GM12872 (cell line): ENCODE results near the gene PRIMPOL.

Experiments used
- CTCF ChIP-seq: IDR thresholded peaks from 3 replicates; pipeline ENCODE4 v1.5.1; 2011; ENCODE audit warnings: low read depth, mild to moderate bottlenecking, low read length, moderate library complexity; ENCODE audit not compliant: insufficient read depth

PRIMPOL gene

GRCh38 chr4:184697956-184698355 is 48.4 kb downstream of the PRIMPOL start:
- TF ChIP-seq CTCF = no peak

- no peak for TF ChIP-seq CTCF
These were observed 50.4 kb downstream of the PRIMPOL start for GRCh38 chr4:184699941-184700340.

GRCh38 chr4:184702114-184702513 is 52.6 kb downstream of the PRIMPOL start:
- no peak for TF ChIP-seq CTCF

- no peak for TF ChIP-seq CTCF
These were observed 56.2 kb downstream of the PRIMPOL start for GRCh38 chr4:184705692-184706091.

GRCh38 chr4:184706453-184706852 is 56.9 kb downstream of the PRIMPOL start:
- TF ChIP-seq CTCF = no peak

- no peak for TF ChIP-seq CTCF
These were observed 62.8 kb downstream of the PRIMPOL start for GRCh38 chr4:184712322-184712721.

- TF ChIP-seq CTCF = no peak
These were observed 64.3 kb downstream of the PRIMPOL start for GRCh38 chr4:184713887-184714286.

- no peak for TF ChIP-seq CTCF
These were observed 66.0 kb downstream of the PRIMPOL start for GRCh38 chr4:184715526-184715925.
